H9 (cell line): ENCODE measurements around the gene DAND5. TPM values are rescaled to one million over a fixed set of nuclear protein-coding genes. Genes with fewer than 3 reads are reported as not detected.

Source experiments
- DNase-seq: peaks from one replicate; pipeline ENCODE4 v3.0.0-alpha.2; 2017
- H2AFZ ChIP-seq: one replicate; pipeline ENCODE4 v1.6.1; 2013; ENCODE audit warnings: mild to moderate bottlenecking, low read length, control low read depth, moderate library complexity
- H2AK5ac ChIP-seq: 2 replicates; pipeline ENCODE4 v1.6.1; 2013; ENCODE audit warnings: low read length, control low read depth, mixed read lengths; ENCODE audit not compliant: insufficient read length
- H2BK120ac ChIP-seq: one replicate; pipeline ENCODE4 v1.6.1; 2013; ENCODE audit warnings: low read depth, mild to moderate bottlenecking, low read length, control low read depth, inconsistent platforms; ENCODE audit not compliant: poor library complexity, severe bottlenecking
- H2BK12ac ChIP-seq: 2 replicates; pipeline ENCODE4 v1.6.1; 2013; ENCODE audit warnings: low read length, control low read depth, mixed read lengths, low read depth; ENCODE audit not compliant: insufficient read length
- H2BK15ac ChIP-seq: 2 replicates; pipeline ENCODE4 v1.6.1; 2013; ENCODE audit warnings: low read depth, low read length, control low read depth
- H2BK20ac ChIP-seq: one replicate; pipeline ENCODE4 v1.6.1; 2013; ENCODE audit warnings: low read depth, mild to moderate bottlenecking, low read length, control low read depth, inconsistent platforms; ENCODE audit not compliant: poor library complexity, severe bottlenecking
- H2BK5ac ChIP-seq: 2 replicates; pipeline ENCODE4 v1.6.1; 2013; ENCODE audit warnings: low read length, control low read depth, mixed read lengths; ENCODE audit not compliant: insufficient read length
- H3K14ac ChIP-seq: 2 replicates; pipeline ENCODE4 v1.6.1; 2013; ENCODE audit warnings: low read length, control low read depth; ENCODE audit not compliant: insufficient read depth
- H3K18ac ChIP-seq: 2 replicates; pipeline ENCODE4 v1.6.1; 2013; ENCODE audit warnings: low read depth, mild to moderate bottlenecking, mixed read lengths, low read length, control low read depth; ENCODE audit not compliant: insufficient read length
- H3K23ac ChIP-seq: 2 replicates; pipeline ENCODE4 v1.6.1; 2013; ENCODE audit warnings: low read length, control low read depth, mixed read lengths, low read depth; ENCODE audit not compliant: insufficient read length
- H3K23me2 ChIP-seq: 2 replicates; pipeline ENCODE4 v1.6.1; 2013; ENCODE audit warnings: low read depth, mild to moderate bottlenecking, mixed read lengths, low read length, control low read depth; ENCODE audit not compliant: insufficient read length, poor library complexity, severe bottlenecking
- H3K27ac ChIP-seq: 2 replicates; pipeline ENCODE4 v1.5.1; 2013; ENCODE audit warnings: low read length, control low read depth, mixed read lengths, low read depth; ENCODE audit not compliant: insufficient read length
- H3K27me3 ChIP-seq: 2 replicates; pipeline ENCODE4 v1.6.1; 2013; ENCODE audit warnings: low read length, control low read depth, inconsistent platforms; ENCODE audit not compliant: insufficient read depth
- H3K4ac ChIP-seq: 2 replicates; pipeline ENCODE4 v1.6.1; 2013; ENCODE audit warnings: low read depth, mild to moderate bottlenecking, control low read depth, inconsistent platforms, low read length, moderate library complexity
- H3K4me1 ChIP-seq: 2 replicates; pipeline ENCODE4 v1.6.1; 2013; ENCODE audit warnings: low read length, control low read depth, inconsistent platforms; ENCODE audit not compliant: insufficient read depth
- H3K4me2 ChIP-seq: 2 replicates; pipeline ENCODE4 v1.6.1; 2013; ENCODE audit warnings: low read length, control low read depth, mixed read lengths; ENCODE audit not compliant: insufficient read length, insufficient read depth
- H3K56ac ChIP-seq: 2 replicates; pipeline ENCODE4 v1.6.1; 2013; ENCODE audit warnings: low read depth, mild to moderate bottlenecking, mixed read lengths, low read length, control low read depth; ENCODE audit not compliant: insufficient read length
- H3K79me1 ChIP-seq: 2 replicates; pipeline ENCODE4 v1.6.1; 2013; ENCODE audit warnings: low read depth, mild to moderate bottlenecking, moderate library complexity, low read length, control low read depth, inconsistent platforms; ENCODE audit not compliant: insufficient read depth, poor library complexity, severe bottlenecking
- H3K79me2 ChIP-seq: 2 replicates; pipeline ENCODE4 v1.6.1; 2013; ENCODE audit warnings: low read length, control low read depth, inconsistent platforms; ENCODE audit not compliant: insufficient read depth
- H3K9ac ChIP-seq: 2 replicates; pipeline ENCODE4 v1.6.1; 2013; ENCODE audit warnings: low read length, control low read depth, mixed read lengths; ENCODE audit not compliant: insufficient read length; ENCODE audit errors: extremely low read depth
- H3K9me3 ChIP-seq: one replicate; pipeline ENCODE4 v1.6.1; 2013; ENCODE audit warnings: low read depth, low read length, inconsistent platforms; ENCODE audit not compliant: control insufficient read depth
- H3T11ph ChIP-seq: one replicate; pipeline ENCODE4 v1.6.1; 2013; ENCODE audit warnings: mild to moderate bottlenecking, low read length, control low read depth, inconsistent platforms
- H4K20me1 ChIP-seq: one replicate; pipeline ENCODE4 v1.6.1; 2013; ENCODE audit not compliant: control insufficient read depth, insufficient read length, insufficient read depth
- H4K5ac ChIP-seq: 2 replicates; pipeline ENCODE4 v1.6.1; 2013; ENCODE audit warnings: low read depth, mild to moderate bottlenecking, mixed read lengths, low read length, control low read depth; ENCODE audit not compliant: insufficient read length
- H4K8ac ChIP-seq: replicated peaks from 2 replicates; pipeline ENCODE4 v1.6.1; 2013; ENCODE audit warnings: low read length, control low read depth, mixed read lengths, low read depth; ENCODE audit not compliant: insufficient read length
- H4K91ac ChIP-seq: 2 replicates; pipeline ENCODE4 v1.6.1; 2013; ENCODE audit warnings: low read depth, mild to moderate bottlenecking, moderate library complexity, mixed read lengths, low read length, control low read depth; ENCODE audit not compliant: insufficient read length
- H3K27ac Mint-ChIP-seq, 3 experiments: 2 replicates in 2 of 3; 3 replicates in 1 of 3; pipeline ENCODE4 v1.8.0; 2020 to 2021; ENCODE audit warnings: mixed read lengths in 3 of 3, mild to moderate bottlenecking in 1 of 3, moderate library complexity in 1 of 3
- H3K27me3 Mint-ChIP-seq: 2 replicates; pipeline ENCODE4 v1.8.0; 2021; ENCODE audit warnings: low read depth, mild to moderate bottlenecking, moderate library complexity, mixed read lengths
- H3K36me3 Mint-ChIP-seq, 3 experiments: 2 replicates in 2 of 3; 3 replicates in 1 of 3; pipeline ENCODE4 v1.8.0; 2020 to 2021; ENCODE audit warnings: low read depth in 3 of 3, mixed read lengths in 3 of 3; ENCODE audit not compliant: insufficient read depth in 1 of 3
- H3K4me1 Mint-ChIP-seq, 2 experiments: 2 replicates each; pipeline ENCODE4 v1.8.0; 2020; ENCODE audit warnings: mixed read lengths in 2 of 2
- H3K4me3 Mint-ChIP-seq, 2 experiments: 2 replicates in 1 of 2; 3 replicates in 1 of 2; pipeline ENCODE4 v1.8.0; 2020 to 2021; ENCODE audit warnings: mild to moderate bottlenecking in 2 of 2, mixed read lengths in 2 of 2, moderate library complexity in 1 of 2
- H3K9me3 Mint-ChIP-seq, 2 experiments: 2 replicates in 1 of 2; 3 replicates in 1 of 2; pipeline ENCODE4 v1.8.0; 2020; ENCODE audit warnings: mild to moderate bottlenecking in 2 of 2, mixed read lengths in 2 of 2, moderate library complexity in 1 of 2
- WGBS: extraction: QIAGEN DNeasy Blood & Tissue Kit; methylation state at CpG from one replicate; pipeline ENCODE4 v1.1.7; 2013; ENCODE audit warnings: missing lambda C conversion rate, low lambda C conversion rate, mixed read lengths; ENCODE audit not compliant: insufficient read length; ENCODE audit errors: extremely low coverage; 5-methylcytosine and 5-hydroxymethylcytosine counted together
- long read RNA-seq: library from polyadenylated mRNA; unstranded; transcript quantifications from one replicate; pipeline ENCODE4 v2.0.0, GENCODE V29; 2020
- total RNA-seq: library from RNA; stranded (reverse); gene quantifications from 2 replicates; pipeline ENCODE4 v1.2.1, GENCODE V29; 2021
- TF ChIP-seq, protein P1 (sequence below): fragments of 200-600 bp; sonication (generic); conservative IDR thresholded peaks from 3 replicates; pipeline ENCODE4 v1.8.0; 2021; ENCODE audit warnings: antibody characterized with exemption, mild to moderate bottlenecking

DAND5 gene, protein sequence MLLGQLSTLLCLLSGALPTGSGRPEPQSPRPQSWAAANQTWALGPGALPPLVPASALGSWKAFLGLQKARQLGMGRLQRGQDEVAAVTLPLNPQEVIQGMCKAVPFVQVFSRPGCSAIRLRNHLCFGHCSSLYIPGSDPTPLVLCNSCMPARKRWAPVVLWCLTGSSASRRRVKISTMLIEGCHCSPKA
- 0.11 and 0.13 TPM in 2 replicates for total RNA-seq
- long read RNA-seq: 0 reads

DNA sequence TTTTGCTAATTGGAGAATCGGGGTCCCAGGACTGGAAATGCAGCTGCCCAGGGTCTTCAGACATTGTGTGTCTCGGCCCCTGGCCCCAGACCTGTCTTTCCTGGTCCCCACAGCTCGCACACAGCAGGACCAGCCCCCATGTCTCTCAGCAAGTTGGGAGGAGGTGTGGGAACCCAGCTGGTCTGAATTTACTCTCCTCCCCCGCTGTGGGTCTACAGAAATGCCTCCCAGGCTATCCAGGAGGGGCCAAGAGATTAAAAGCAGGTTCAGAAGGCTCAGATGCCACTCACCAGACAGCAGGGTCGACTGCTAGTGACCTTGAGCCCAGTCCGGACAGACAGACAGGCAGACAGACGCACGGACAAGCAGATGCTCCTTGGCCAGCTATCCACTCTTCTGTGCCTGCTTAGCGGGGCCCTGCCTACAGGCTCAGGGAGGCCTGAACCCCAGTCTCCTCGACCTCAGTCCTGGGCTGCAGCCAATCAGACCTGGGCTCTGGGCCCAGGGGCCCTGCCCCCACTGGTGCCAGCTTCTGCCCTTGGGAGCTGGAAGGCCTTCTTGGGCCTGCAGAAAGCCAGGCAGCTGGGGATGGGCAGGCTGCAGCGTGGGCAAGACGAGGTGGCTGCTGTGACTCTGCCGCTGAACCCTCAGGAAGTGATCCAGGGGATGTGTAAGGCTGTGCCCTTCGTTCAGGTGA, at the start of gene DAND5:
TSS of gene DAND5 (plus strand) at position 285 of the 697 bp plus-strand sequence. CDS start at position 370, 85 bp downstream.
- DNase-seq: no peak
- H3K18ac ChIP-seq: peak within 1 kb of the TSS; percentile 25
- no peak within 1 kb of the TSS for H3T11ph ChIP-seq
- no peaks in the 10 kb centered on the region; a peak in 1 of 5 replicates for H3K9me3 Mint-ChIP-seq
- peaks cover 0 to 12% of the 10 kb centered on the region in 2 experiments; a peak in 3 of 4 replicates for H3K4me1 Mint-ChIP-seq
- no peaks in the 10 kb centered on the region for H3K79me2 ChIP-seq
- H4K91ac ChIP-seq: no peak within 1 kb of the TSS
- no peak within 1 kb of the TSS for H3K4ac ChIP-seq
- no peak within 1 kb of the TSS for H2AK5ac ChIP-seq
- H3K27ac Mint-ChIP-seq: no peak within 1 kb of the TSS
- H3K23ac ChIP-seq: no peak within 1 kb of the TSS
- no peak within 1 kb of the TSS for H3K56ac ChIP-seq
- no peak within 1 kb of the TSS for H2AFZ ChIP-seq
- H4K20me1 ChIP-seq: no peaks in the 10 kb centered on the region
- H3K36me3 Mint-ChIP-seq: no peaks in the 10 kb centered on the region; a peak in 1 of 7 replicates
- H3K4me1 ChIP-seq: no peaks in the 10 kb centered on the region
- H3K23me2 ChIP-seq: no peaks in the 10 kb centered on the region
- H3K4me2 ChIP-seq: no peak within 1 kb of the TSS
- H3K27me3 ChIP-seq: no peaks in the 10 kb centered on the region
- no peak within 1 kb of the TSS for H3K27ac ChIP-seq
- no peak within 1 kb of the TSS for H2BK12ac ChIP-seq
- no peak within 1 kb of the TSS; a peak in 1 of 5 replicates for H3K4me3 Mint-ChIP-seq
- H3K9ac ChIP-seq: no peak within 1 kb of the TSS
- H4K5ac ChIP-seq: no peak within 1 kb of the TSS
- no peak within 1 kb of the TSS for H2BK15ac ChIP-seq
- H3K79me1 ChIP-seq: no peaks in the 10 kb centered on the region
- H2BK20ac ChIP-seq: no peak within 1 kb of the TSS
- no peak within 1 kb of the TSS for H3K14ac ChIP-seq
- peaks cover 12% of the 10 kb centered on the region for H3K27me3 Mint-ChIP-seq
- H3K9me3 ChIP-seq: no peaks in the 10 kb centered on the region
- H4K8ac ChIP-seq: no peak within 1 kb of the TSS
- H2BK5ac ChIP-seq: no peak within 1 kb of the TSS
- H2BK120ac ChIP-seq: no peak within 1 kb of the TSS
- WGBS: no CpG with 5 or more reads among the region's 14 CpGs
- TF ChIP-seq, protein P1, sequence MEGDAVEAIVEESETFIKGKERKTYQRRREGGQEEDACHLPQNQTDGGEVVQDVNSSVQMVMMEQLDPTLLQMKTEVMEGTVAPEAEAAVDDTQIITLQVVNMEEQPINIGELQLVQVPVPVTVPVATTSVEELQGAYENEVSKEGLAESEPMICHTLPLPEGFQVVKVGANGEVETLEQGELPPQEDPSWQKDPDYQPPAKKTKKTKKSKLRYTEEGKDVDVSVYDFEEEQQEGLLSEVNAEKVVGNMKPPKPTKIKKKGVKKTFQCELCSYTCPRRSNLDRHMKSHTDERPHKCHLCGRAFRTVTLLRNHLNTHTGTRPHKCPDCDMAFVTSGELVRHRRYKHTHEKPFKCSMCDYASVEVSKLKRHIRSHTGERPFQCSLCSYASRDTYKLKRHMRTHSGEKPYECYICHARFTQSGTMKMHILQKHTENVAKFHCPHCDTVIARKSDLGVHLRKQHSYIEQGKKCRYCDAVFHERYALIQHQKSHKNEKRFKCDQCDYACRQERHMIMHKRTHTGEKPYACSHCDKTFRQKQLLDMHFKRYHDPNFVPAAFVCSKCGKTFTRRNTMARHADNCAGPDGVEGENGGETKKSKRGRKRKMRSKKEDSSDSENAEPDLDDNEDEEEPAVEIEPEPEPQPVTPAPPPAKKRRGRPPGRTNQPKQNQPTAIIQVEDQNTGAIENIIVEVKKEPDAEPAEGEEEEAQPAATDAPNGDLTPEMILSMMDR: no peak
